ENCODE results near the gene PHYHIPL.

PHYHIPL gene

DNA sequence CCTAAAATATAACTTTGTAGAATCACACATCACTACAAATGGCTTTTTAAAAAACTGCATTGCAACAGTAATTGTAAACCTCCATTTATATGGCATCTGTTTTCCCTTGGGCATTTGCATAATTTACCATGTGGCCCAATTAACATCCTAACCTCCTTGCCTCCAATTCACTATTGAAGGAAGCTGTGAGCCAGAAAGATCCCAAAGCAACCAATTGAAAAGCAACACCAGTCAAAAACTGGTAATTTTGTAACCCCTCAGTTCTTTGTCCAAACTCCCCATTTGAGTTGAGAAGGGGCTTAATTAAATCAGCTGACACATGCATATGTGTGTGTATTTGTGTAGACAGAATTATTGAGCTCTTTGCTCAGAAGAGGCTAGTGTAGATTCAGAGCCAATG, 95.6 kb downstream of the PHYHIPL start:
- Histone ChIP-seq H3K23ac (ENCODE audit: low read length) (no peak overlapping the region), H3K4me1 (ENCODE audit: control insufficient read depth, low read depth, low read length) (no peaks in the 10 kb centered on the region), H3K36me3 (ENCODE audit: control insufficient read depth, insufficient read depth, low read length) (no peaks in the 10 kb centered on the region), H3K4me2 (ENCODE audit: low read length) (no peak overlapping the region), H3K4ac (ENCODE audit: low read depth, low read length) (no peak overlapping the region), H3K9ac (ENCODE audit: low read length) (no peak overlapping the region), H2BK15ac (replicated peaks; ENCODE audit: low read depth) (no peak overlapping the region), H2AK5ac (ENCODE audit: low read length) (no peak overlapping the region), H2BK5ac (ENCODE audit: low read length) (no peak overlapping the region), H4K5ac (ENCODE audit: low read length) (no peak overlapping the region), H3K79me2 (ENCODE audit: control insufficient read depth, insufficient read depth, low read length) (no peaks in the 10 kb centered on the region), H3K79me1 (ENCODE audit: low read length) (no peaks in the 10 kb centered on the region), H3K56ac (ENCODE audit: low read length) (no peak overlapping the region), H3K27me3 (ENCODE audit: insufficient read depth, low read length, poor library complexity) (no peaks in the 10 kb centered on the region), H4K8ac (ENCODE audit: low read depth, low read length) (no peak overlapping the region), H3K18ac (ENCODE audit: low read length) (no peak overlapping the region), H3K4me3 (ENCODE audit: low read length) (no peak overlapping the region), H2BK120ac (ENCODE audit: low read depth, low read length) (no peak overlapping the region), H3K27ac (ENCODE audit: low read depth, low read length) (no peak overlapping the region)
- DNase-seq = no peak

DNA sequence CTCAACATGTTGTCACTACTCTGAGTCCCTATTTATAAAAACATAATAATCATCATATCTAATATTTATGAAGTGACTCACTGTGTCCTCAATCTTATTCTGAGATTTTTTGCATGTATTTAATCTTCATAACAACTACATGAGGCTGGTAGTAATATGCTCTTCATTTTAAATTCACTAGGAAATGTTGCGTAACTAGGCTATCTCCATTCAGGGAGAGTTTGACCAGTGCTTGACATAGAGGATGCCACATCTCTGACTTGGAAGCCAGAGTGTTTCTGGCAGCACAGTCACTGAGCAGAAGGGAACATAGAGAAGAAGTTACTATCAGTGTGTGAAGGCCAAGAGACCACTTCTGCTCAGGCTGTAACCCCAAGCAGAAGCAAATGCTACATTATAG, 97.0 kb downstream of the PHYHIPL start:
- Histone ChIP-seq H3K36me3 (ENCODE audit: control insufficient read depth, insufficient read depth, low read length) (no peaks in the 10 kb centered on the region), H3K9ac (ENCODE audit: low read length) (no peak overlapping the region), H3K4ac (ENCODE audit: low read depth, low read length) (no peak overlapping the region), H2BK120ac (ENCODE audit: low read depth, low read length) (no peak overlapping the region), H3K4me2 (ENCODE audit: low read length) (no peak overlapping the region), H3K27me3 (ENCODE audit: insufficient read depth, low read length, poor library complexity) (no peaks in the 10 kb centered on the region), H3K79me1 (ENCODE audit: low read length) (no peaks in the 10 kb centered on the region), H3K4me1 (ENCODE audit: control insufficient read depth, low read depth, low read length) (no peaks in the 10 kb centered on the region), H3K4me3 (ENCODE audit: low read length) (no peak overlapping the region), H3K18ac (ENCODE audit: low read length) (no peak overlapping the region), H2AK5ac (ENCODE audit: low read length) (no peak overlapping the region), H3K79me2 (ENCODE audit: control insufficient read depth, insufficient read depth, low read length) (no peaks in the 10 kb centered on the region), H3K23ac (ENCODE audit: low read length) (no peak overlapping the region), H3K56ac (ENCODE audit: low read length) (no peak overlapping the region), H4K8ac (ENCODE audit: low read depth, low read length) (no peak overlapping the region), H3K27ac (ENCODE audit: low read depth, low read length) (no peak overlapping the region), H2BK15ac (replicated peaks; ENCODE audit: low read depth) (no peak overlapping the region), H4K5ac (ENCODE audit: low read length) (no peak overlapping the region), H2BK5ac (ENCODE audit: low read length) (no peak overlapping the region)
- DNase-seq = no peak
- WGBS (ENCODE audit: extremely low coverage, insufficient coverage, low lambda C conversion rate) = no CpG with 5 or more reads among the region's 1 CpG

DNA sequence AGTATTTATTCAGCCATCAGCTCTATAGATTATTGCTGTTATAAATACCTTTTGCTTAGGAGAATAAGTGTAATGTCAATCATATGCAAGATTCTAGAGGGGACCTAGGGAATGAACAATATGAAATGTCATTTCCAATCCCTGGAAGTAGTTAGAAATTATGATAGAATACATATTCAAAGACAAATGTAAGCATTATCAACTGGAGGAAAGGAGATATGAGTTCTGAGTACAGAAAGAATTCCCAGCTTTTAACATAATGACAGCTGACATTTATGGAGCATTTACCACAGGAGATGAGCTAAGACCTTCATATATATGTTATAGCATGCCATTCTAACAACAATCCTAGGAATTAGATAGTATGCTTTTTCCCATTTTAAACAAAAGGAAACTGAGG, 99.7 kb downstream of the PHYHIPL start:
- Histone ChIP-seq H2BK15ac (replicated peaks; ENCODE audit: low read depth) (no peak overlapping the region), H3K9ac (ENCODE audit: low read length) (no peak overlapping the region), H3K4me1 (ENCODE audit: control insufficient read depth, low read depth, low read length) (no peaks in the 10 kb centered on the region), H3K18ac (ENCODE audit: low read length) (no peak overlapping the region), H3K23ac (ENCODE audit: low read length) (no peak overlapping the region), H3K56ac (ENCODE audit: low read length) (no peak overlapping the region), H3K36me3 (ENCODE audit: control insufficient read depth, insufficient read depth, low read length) (no peaks in the 10 kb centered on the region), H3K79me2 (ENCODE audit: control insufficient read depth, insufficient read depth, low read length) (no peaks in the 10 kb centered on the region), H4K5ac (ENCODE audit: low read length) (no peak overlapping the region), H3K79me1 (ENCODE audit: low read length) (no peaks in the 10 kb centered on the region), H2BK120ac (ENCODE audit: low read depth, low read length) (no peak overlapping the region), H3K4me2 (ENCODE audit: low read length) (no peak overlapping the region), H2AK5ac (ENCODE audit: low read length) (no peak overlapping the region), H3K4ac (ENCODE audit: low read depth, low read length) (no peak overlapping the region), H3K4me3 (ENCODE audit: low read length) (no peak overlapping the region), H3K27me3 (ENCODE audit: insufficient read depth, low read length, poor library complexity) (no peaks in the 10 kb centered on the region), H4K8ac (ENCODE audit: low read depth, low read length) (no peak overlapping the region), H2BK5ac (ENCODE audit: low read length) (no peak overlapping the region), H3K27ac (ENCODE audit: low read depth, low read length) (no peak overlapping the region)
- no peak for DNase-seq

DNA sequence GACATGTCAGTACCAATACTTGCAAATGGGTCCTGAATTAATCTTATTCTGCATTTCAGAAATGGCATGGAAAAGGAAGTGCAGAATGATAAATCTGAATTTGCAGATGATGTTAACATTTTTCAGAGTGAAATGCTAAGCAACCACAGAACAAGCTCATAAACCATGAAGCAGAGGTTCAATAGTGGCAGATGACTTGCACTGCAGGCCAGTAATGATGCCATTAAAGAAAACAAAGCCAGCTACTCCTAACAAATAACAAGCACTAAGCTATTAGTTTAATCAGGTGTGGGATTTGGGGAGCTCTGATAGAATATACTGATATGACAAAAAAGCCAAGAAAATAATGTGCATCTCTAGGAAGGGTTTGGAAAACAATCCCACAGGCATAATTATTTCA, 100.5 kb downstream of the PHYHIPL start:
- no peaks in the 10 kb centered on the region for H3K79me1 ChIP-seq (ENCODE audit: low read length)
- H2BK120ac ChIP-seq (ENCODE audit: low read depth, low read length) = no peak overlapping the region
- no peak overlapping the region for H3K56ac ChIP-seq (ENCODE audit: low read length)
- no peak overlapping the region for H3K18ac ChIP-seq (ENCODE audit: low read length)
- no peak overlapping the region for H2AK5ac ChIP-seq (ENCODE audit: low read length)
- no peak overlapping the region for H3K27ac ChIP-seq (ENCODE audit: low read depth, low read length)
- DNase-seq = no peak
- H3K23ac ChIP-seq (ENCODE audit: low read length) = no peak overlapping the region
- no peak overlapping the region for H3K9ac ChIP-seq (ENCODE audit: low read length)
- no peak overlapping the region for H3K4me3 ChIP-seq (ENCODE audit: low read length)
- no peak overlapping the region for H2BK15ac ChIP-seq (replicated peaks; ENCODE audit: low read depth)
- no peak overlapping the region for H4K5ac ChIP-seq (ENCODE audit: low read length)
- H3K4me1 ChIP-seq (ENCODE audit: control insufficient read depth, low read depth, low read length) = no peaks in the 10 kb centered on the region
- H4K8ac ChIP-seq (ENCODE audit: low read depth, low read length) = no peak overlapping the region
- H3K4ac ChIP-seq (ENCODE audit: low read depth, low read length) = no peak overlapping the region
- H3K4me2 ChIP-seq (ENCODE audit: low read length) = no peak overlapping the region
- H3K36me3 ChIP-seq (ENCODE audit: control insufficient read depth, insufficient read depth, low read length) = no peaks in the 10 kb centered on the region
- no peaks in the 10 kb centered on the region for H3K79me2 ChIP-seq (ENCODE audit: control insufficient read depth, insufficient read depth, low read length)
- H3K27me3 ChIP-seq (ENCODE audit: insufficient read depth, low read length, poor library complexity) = no peaks in the 10 kb centered on the region
- H2BK5ac ChIP-seq (ENCODE audit: low read length) = no peak overlapping the region

DNA sequence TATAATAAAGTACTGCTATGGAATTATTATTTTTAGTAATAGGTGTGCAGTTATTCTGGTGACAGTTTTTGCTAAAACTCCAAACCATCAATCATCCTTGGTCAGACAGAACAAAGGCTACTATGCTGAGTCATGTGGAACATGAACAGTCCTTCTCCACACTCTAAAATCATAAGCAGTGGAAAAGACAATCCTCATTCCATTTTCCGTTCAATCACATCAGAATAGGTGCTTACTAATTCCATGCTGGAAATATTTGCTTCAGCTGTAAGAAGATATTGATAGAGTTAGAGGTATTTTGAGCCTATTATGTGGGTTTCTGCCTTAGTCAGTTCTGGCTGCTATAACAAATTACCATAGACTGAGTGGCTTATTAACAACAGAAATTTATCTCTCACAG, 103.0 kb downstream of the PHYHIPL start:
- WGBS (ENCODE audit: extremely low coverage, insufficient coverage, low lambda C conversion rate) = no CpG with 5 or more reads among the region's 1 CpG
- no peak overlapping the region for H3K18ac ChIP-seq (ENCODE audit: low read length)
- H3K4ac ChIP-seq (ENCODE audit: low read depth, low read length) = no peak overlapping the region
- H2BK5ac ChIP-seq (ENCODE audit: low read length) = no peak overlapping the region
- H2BK15ac ChIP-seq (replicated peaks; ENCODE audit: low read depth) = no peak overlapping the region
- H4K8ac ChIP-seq (ENCODE audit: low read depth, low read length) = no peak overlapping the region
- H3K27me3 ChIP-seq (ENCODE audit: insufficient read depth, low read length, poor library complexity) = no peaks in the 10 kb centered on the region
- DNase-seq = no peak
- no peak overlapping the region for H3K4me2 ChIP-seq (ENCODE audit: low read length)
- no peaks in the 10 kb centered on the region for H3K79me2 ChIP-seq (ENCODE audit: control insufficient read depth, insufficient read depth, low read length)
- H3K56ac ChIP-seq (ENCODE audit: low read length) = no peak overlapping the region
- H3K36me3 ChIP-seq (ENCODE audit: control insufficient read depth, insufficient read depth, low read length) = no peaks in the 10 kb centered on the region
- no peak overlapping the region for H3K27ac ChIP-seq (ENCODE audit: low read depth, low read length)
- no peak overlapping the region for H2BK120ac ChIP-seq (ENCODE audit: low read depth, low read length)
- H3K23ac ChIP-seq (ENCODE audit: low read length) = no peak overlapping the region
- no peak overlapping the region for H3K4me3 ChIP-seq (ENCODE audit: low read length)
- H3K4me1 ChIP-seq (ENCODE audit: control insufficient read depth, low read depth, low read length) = no peaks in the 10 kb centered on the region
- no peaks in the 10 kb centered on the region for H3K79me1 ChIP-seq (ENCODE audit: low read length)
- H3K9ac ChIP-seq (ENCODE audit: low read length) = no peak overlapping the region
- H2AK5ac ChIP-seq (ENCODE audit: low read length) = no peak overlapping the region
- H4K5ac ChIP-seq (ENCODE audit: low read length) = no peak overlapping the region

DNA sequence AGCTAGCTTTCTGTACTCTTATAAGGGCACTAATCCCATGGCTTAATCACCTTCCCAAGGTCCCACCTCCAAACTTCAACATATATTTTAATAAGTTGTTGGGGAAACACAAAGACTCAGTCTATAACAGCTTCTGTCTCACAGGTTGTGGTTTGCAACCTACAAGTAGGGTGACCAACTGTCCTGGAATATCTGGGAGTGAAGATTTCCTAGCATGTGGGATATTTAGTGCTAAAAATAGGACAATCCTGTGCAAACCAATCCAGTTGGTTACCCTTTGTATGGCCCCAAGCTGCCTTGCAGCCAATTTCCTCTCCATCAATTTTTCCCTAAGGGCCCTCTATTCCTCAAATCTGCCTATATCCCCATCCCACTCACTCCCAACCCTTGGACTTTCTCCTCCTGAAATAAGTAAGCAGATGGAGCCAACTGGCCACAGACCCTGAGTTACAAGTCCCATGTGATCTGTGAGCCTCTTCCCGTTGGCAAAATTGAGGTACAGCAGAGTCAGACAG, 103.6 kb downstream of the PHYHIPL start:
- no peaks in the 10 kb centered on the region for H3K79me2 ChIP-seq (ENCODE audit: control insufficient read depth, insufficient read depth, low read length)
- no peak overlapping the region for H3K18ac ChIP-seq (ENCODE audit: low read length)
- H3K4ac ChIP-seq (ENCODE audit: low read depth, low read length) = no peak overlapping the region
- H3K27me3 ChIP-seq (ENCODE audit: insufficient read depth, low read length, poor library complexity) = no peaks in the 10 kb centered on the region
- H2BK15ac ChIP-seq (replicated peaks; ENCODE audit: low read depth) = no peak overlapping the region
- no peak overlapping the region for H2BK120ac ChIP-seq (ENCODE audit: low read depth, low read length)
- H3K4me3 ChIP-seq (ENCODE audit: low read length) = no peak overlapping the region
- no peak overlapping the region for H4K5ac ChIP-seq (ENCODE audit: low read length)
- H3K9ac ChIP-seq (ENCODE audit: low read length) = no peak overlapping the region
- no peaks in the 10 kb centered on the region for H3K36me3 ChIP-seq (ENCODE audit: control insufficient read depth, insufficient read depth, low read length)
- WGBS (ENCODE audit: extremely low coverage, insufficient coverage, low lambda C conversion rate) = no CpG with 5 or more reads among the region's 1 CpG
- no peak for DNase-seq
- H3K23ac ChIP-seq (ENCODE audit: low read length) = no peak overlapping the region
- H3K4me1 ChIP-seq (ENCODE audit: control insufficient read depth, low read depth, low read length) = no peaks in the 10 kb centered on the region
- H3K79me1 ChIP-seq (ENCODE audit: low read length) = no peaks in the 10 kb centered on the region
- no peak overlapping the region for H3K56ac ChIP-seq (ENCODE audit: low read length)
- H4K8ac ChIP-seq (ENCODE audit: low read depth, low read length) = no peak overlapping the region
- H2BK5ac ChIP-seq (ENCODE audit: low read length) = no peak overlapping the region
- H2AK5ac ChIP-seq (ENCODE audit: low read length) = no peak overlapping the region
- H3K27ac ChIP-seq (ENCODE audit: low read depth, low read length) = no peak overlapping the region
- no peak overlapping the region for H3K4me2 ChIP-seq (ENCODE audit: low read length)

Data from mesendoderm (in vitro differentiated cells).